Ovary (tissue), 9 donors: ENCODE measurements around the gene RSAD1. TPM values are rescaled to one million over a fixed set of nuclear protein-coding genes. Genes with fewer than 3 reads are reported as not detected.

Source experiments
- DNase-seq, 5 donors: peaks; one replicate each; pipeline ENCODE4 v3.0.0-alpha.2; 2019 to 2020
- H3K27ac ChIP-seq, 2 donors: fragments of 200-600 bp; one replicate each; pipeline versions ENCODE4 v1.5.1 to v1.8.0; 2019 to 2022
- H3K27me3 ChIP-seq: fragments of 200-600 bp; one replicate; pipeline ENCODE4 v1.8.0; 2022
- H3K36me3 ChIP-seq: fragments of 200-600 bp; sonication (generic); one replicate; pipeline ENCODE4 v1.5.1; 2019
- H3K4me1 ChIP-seq: one replicate; pipeline ENCODE4 v1.8.1; 2013; ENCODE audit warnings: mild to moderate bottlenecking, moderate library complexity; ENCODE audit not compliant: insufficient read depth
- H3K4me3 ChIP-seq: fragments of 200-600 bp; sonication (generic); one replicate; pipeline ENCODE4 v1.5.1; 2017
- H3K9me3 ChIP-seq, 2 donors: fragments of 200-600 bp in 1 of 2; sonication (generic) in 1 of 2; one replicate each; pipeline versions ENCODE4 v1.5.1 to v1.8.1; 2013 to 2019; ENCODE audit warnings: mild to moderate bottlenecking in 1 of 2, moderate library complexity in 1 of 2
- EP300 ChIP-seq: sonication (generic); formaldehyde crosslinking; IDR thresholded peaks from one replicate; pipeline ENCODE4 v1.6.1; 2017; ENCODE audit warnings: antibody characterized with exemption
- POLR2A ChIP-seq: fragments of 450-650 bp; IDR thresholded peaks from one replicate; pipeline ENCODE4 v1.6.1; 2017; ENCODE audit warnings: antibody characterized with exemption, mild to moderate bottlenecking, moderate library complexity
- WGBS, 3 donors: extraction: QIAGEN DNeasy Blood & Tissue Kit in 1 of 3; methylation state at CpG; one replicate each; pipeline versions ENCODE4 v1.1.5 to v1.1.7; 2013 to 2017; 5-methylcytosine and 5-hydroxymethylcytosine counted together
- intact Hi-C, 4 donors: fragments of 100-400 bp; cut with DNase I; formaldehyde crosslinking; loops; one replicate each; pipeline versions ENCODE4 v1.11.0 to v1.15.1; 2022 to 2023
- polyA plus RNA-seq, 2 donors: library from polyadenylated mRNA; stranded (reverse); fragments of 200-250 nt in 1 of 2; fragments of 350-450 nt in 1 of 2; fragmentation: Illumina TruSeq in 1 of 2; extraction: RNeasy Lipid Tissue Mini Kit (QIAGEN cat#74804) in 1 of 2; gene quantifications; one replicate each; pipeline ENCODE4 v1.2.3, GENCODE V29; 2013 to 2014
- total RNA-seq, 7 donors: library from RNA; depleted of rRNA in 2 of 7; stranded (reverse); fragments of >200 nt in 2 of 7; fragmentation: NEBNext Ultra II Directional in 3 of 7; extraction: Animal tissue kit (Norgen Biotek cat#: 25700) in 3 of 7; gene quantifications; one replicate each; pipeline versions ENCODE4 v1.1.0 to v1.2.4, GENCODE V29; 2016 to 2023
- TF ChIP-seq, protein P1 (sequence below), 3 donors: fragments of 450-650 bp in 2 of 3; fragments of 200-600 bp in 1 of 3; IDR thresholded peaks; one replicate each; pipeline versions ENCODE4 v1.5.1 to v1.8.0; 2016 to 2022; ENCODE audit warnings: antibody characterized with exemption in 3 of 3, mild to moderate bottlenecking in 1 of 3
- donor health status: DM: no; HTN: no; CAD: no; lungs with moderate emphysema.
- donor health status: DM: no; HTN: no; CAD: no.
- donor health status: Bipolar disorder and iron deficiency.
- donor health status: DM: yes; HTN: yes; CAD: no.
- donor health status: DM: no; HTN: no; CAD: no.
- donor health status: DM: yes; HTN: yes; CAD: no.

RSAD1 gene
- total and polyA plus RNA-seq, 9 donors, result 21.2 to 48.0 (median 34.6) TPM

DNA sequence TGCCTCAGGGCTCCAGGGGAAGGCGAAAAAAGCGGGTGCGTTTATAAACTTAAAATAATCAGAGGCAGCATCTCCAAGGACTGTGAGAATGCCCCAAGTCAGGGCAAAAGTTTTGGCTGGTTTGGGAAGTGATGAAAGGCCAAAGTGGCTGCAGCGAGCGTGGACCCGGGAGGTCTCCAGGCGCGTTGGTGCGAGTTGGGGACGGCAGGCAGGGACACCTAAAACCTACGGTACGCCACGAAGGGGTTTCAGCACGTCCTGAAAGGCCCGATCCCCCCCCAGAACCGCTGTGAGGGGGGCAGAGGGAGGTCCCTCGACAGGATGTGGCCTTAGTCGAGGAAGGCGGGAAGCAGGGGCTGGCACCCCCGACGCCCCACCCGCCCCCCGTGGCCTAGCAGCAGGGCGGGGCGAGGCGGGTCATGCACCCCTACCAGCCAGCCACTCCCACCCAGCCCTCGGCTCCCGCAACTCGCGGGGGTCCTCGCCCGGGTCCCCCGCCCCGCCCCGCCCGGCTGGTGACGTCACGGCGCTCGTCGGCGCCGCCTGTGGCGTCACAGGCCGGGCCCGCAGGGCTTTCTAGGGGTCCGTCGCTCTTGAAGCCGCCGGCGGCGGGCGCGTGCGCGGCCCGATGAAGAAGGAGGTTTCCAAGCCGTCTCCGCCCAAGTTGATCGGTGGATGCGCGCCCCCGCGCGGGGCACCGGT is 29.4 kb downstream of the RSAD1 start, which contains the start of gene MYCBPAP:
Gene MYCBPAP (plus strand): TSS at position 569 of the 702 bp plus-strand sequence. CDS start 236 bp downstream, outside the sequence.
- Histone ChIP-seq H3K27ac (peak within 1 kb of the TSS; percentile 58 to 73), H3K36me3 (no peaks in the 10 kb centered on the region), H3K27me3 (no peaks in the 10 kb centered on the region), H3K4me3 (peak within 1 kb of the TSS; percentile 61), H3K9me3 (no peaks in the 10 kb centered on the region), H3K4me1 (peaks cover 12% of the 10 kb centered on the region)
- TF ChIP-seq, protein P1, sequence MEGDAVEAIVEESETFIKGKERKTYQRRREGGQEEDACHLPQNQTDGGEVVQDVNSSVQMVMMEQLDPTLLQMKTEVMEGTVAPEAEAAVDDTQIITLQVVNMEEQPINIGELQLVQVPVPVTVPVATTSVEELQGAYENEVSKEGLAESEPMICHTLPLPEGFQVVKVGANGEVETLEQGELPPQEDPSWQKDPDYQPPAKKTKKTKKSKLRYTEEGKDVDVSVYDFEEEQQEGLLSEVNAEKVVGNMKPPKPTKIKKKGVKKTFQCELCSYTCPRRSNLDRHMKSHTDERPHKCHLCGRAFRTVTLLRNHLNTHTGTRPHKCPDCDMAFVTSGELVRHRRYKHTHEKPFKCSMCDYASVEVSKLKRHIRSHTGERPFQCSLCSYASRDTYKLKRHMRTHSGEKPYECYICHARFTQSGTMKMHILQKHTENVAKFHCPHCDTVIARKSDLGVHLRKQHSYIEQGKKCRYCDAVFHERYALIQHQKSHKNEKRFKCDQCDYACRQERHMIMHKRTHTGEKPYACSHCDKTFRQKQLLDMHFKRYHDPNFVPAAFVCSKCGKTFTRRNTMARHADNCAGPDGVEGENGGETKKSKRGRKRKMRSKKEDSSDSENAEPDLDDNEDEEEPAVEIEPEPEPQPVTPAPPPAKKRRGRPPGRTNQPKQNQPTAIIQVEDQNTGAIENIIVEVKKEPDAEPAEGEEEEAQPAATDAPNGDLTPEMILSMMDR (IDR thresholded peaks at IDR 0.05), result no peak
- TF ChIP-seq EP300, result peak; percentile 13
- peak; percentile 17 for TF ChIP-seq POLR2A
- 10 to 16% (median 13%) methylated on average over 29 to 66 of the region's 66 CpGs for WGBS, 3 donors
- intact Hi-C loops, result loop anchor here in 1 of 4 donors (5.0 kb wide), 1 partner anchor 34 kb away; no protein-coding TSS in a partner anchor
- peak; percentile 78 to 89 (median 83) for DNase-seq

DNA sequence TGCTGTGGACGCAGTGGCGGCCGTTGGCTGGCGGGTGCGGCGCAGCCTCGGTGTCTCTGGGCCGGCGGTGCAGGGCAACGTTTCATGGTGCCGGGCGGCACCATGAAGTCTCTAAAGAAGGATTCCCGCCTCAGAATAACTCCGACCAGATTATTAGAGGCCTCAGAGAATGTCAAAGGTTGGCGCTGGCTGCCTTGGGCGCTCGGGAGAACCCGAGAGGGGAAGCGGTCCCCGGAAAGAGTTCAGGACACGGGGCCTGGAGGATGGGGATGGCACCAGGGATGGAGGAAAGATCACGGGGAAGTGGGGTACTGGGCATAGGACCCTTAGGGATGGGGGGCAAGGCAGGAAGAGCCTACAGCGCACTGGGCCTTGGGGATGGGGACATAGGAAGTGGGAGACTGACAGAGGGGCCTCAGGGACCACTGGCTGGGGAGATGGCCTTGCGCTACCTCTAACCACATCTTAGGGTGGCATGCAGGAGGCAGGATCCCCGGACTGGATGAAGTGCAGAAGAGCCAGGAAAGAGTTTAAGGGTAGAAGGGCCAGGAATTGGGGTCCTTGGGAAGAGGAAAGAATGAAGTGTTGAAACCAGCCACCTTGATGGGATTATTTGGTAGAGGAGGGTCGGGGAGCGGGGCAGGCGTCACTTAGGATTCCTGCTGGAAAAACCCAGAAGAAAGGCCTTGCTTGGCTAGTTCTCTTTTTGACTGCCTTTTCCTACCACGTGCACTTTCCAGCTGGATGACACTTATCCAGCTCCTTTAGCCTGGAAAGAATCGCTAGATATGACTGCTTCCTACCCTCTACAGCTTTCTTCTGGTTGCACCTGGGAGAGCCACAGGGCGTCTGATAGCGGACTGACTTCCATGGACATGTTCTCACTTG is 30.2 kb downstream of the RSAD1 start:
- Histone ChIP-seq H3K4me1 (peaks cover 12% of the 10 kb centered on the region), H3K9me3 (no peaks in the 10 kb centered on the region), H3K36me3 (no peaks in the 10 kb centered on the region), H3K4me3 (peak overlapping the region; percentile 61), H3K27ac (peak overlapping the region; percentile 58 to 73), H3K27me3 (no peaks in the 10 kb centered on the region)
- WGBS, 3 donors, result 38 to 47% (median 46%) methylated on average over 32 of the region's 32 CpGs
- TF ChIP-seq EP300 (no peak), POLR2A (no peak)
- TF ChIP-seq, protein P1 (IDR thresholded peaks at IDR 0.05), result no peak
- no peak for DNase-seq
- intact Hi-C loops, result loop anchor here in 1 of 4 donors (5.0 kb wide), 1 partner anchor 33 kb away; no protein-coding TSS in a partner anchor

DNA sequence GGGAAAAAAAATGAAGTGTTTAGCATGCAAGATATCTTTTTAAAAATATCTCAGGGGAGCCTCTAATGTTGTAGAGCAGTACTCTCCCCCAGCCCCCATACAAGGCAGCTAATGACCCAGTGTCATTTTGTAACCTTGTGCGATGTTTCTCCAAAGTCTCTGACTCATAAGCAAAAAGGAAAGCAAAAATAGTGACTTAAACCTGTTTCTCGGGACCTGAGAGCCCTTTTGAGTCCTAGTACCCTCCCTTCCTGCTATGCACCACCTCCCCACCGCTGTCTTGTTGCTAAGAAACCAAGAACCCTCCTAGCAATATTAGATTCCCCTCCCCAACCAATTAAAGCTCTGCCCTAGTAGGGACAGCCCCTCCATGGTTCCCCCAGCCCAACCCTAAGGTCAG is 32.4 kb downstream of the RSAD1 start:
- 5 to 9% (median 6%) methylated on average over 3 of the region's 3 CpGs for WGBS, 3 donors
- H3K36me3 ChIP-seq, result no peaks in the 10 kb centered on the region
- TF ChIP-seq, protein P1 (IDR thresholded peaks at IDR 0.05), result no peak
- TF ChIP-seq EP300 (no peak), POLR2A (no peak)
- peak overlapping the region; percentile 7 to 76 for H3K27ac ChIP-seq
- no peaks in the 10 kb centered on the region for H3K27me3 ChIP-seq
- DNase-seq, result peak in 2 of 5 donors; percentile 55 to 65
- peaks cover 24% of the 10 kb centered on the region for H3K4me1 ChIP-seq
- no peaks in the 10 kb centered on the region for H3K9me3 ChIP-seq
- intact Hi-C loops, result no loop called here
- H3K4me3 ChIP-seq, result no peak overlapping the region

DNA sequence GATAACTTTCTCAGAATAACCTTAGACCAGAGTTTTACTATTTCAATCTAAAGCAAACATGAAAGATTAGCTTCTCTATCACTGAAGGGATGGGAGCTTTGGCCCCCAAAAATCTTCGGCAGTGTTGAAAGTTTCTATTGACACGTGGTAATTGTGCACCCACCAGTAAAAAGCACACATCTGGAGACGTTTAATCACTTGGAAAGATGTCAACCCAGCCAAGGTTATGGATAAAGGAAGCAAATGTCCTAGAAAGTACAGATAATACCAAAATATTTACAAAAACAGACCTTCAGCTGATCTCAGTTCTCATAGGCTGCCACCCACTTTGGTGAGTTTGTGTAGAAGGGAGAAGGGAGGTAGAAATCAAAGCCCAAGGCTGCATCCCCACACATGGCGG is 34.8 kb downstream of the RSAD1 start:
- H3K4me1 ChIP-seq, result peaks cover 29% of the 10 kb centered on the region
- 8 to 22% (median 19%) methylated on average over 4 of the region's 4 CpGs for WGBS, 3 donors
- H3K36me3 ChIP-seq, result no peaks in the 10 kb centered on the region
- TF ChIP-seq, protein P1 (IDR thresholded peaks at IDR 0.05), result no peak
- TF ChIP-seq EP300, result no peak
- H3K9me3 ChIP-seq, result no peaks in the 10 kb centered on the region
- H3K27ac ChIP-seq, result peak overlapping the region in 1 of 2 donors; percentile 49
- no peak overlapping the region for H3K4me3 ChIP-seq
- intact Hi-C loops, result no loop called here
- H3K27me3 ChIP-seq, result no peaks in the 10 kb centered on the region
- peak in 2 of 5 donors; percentile 48 to 51 for DNase-seq
